Measurements from ENCODE around the gene LHFPL2. TPM values are rescaled to one million over a fixed set of nuclear protein-coding genes. Genes with fewer than 3 reads are reported as not detected.

Gene LHFPL2
- total and polyA plus RNA-seq, 12 donors = 2.4 to 14.9 (median 5.1) TPM

- H3K4me1 ChIP-seq = peaks cover 9 to 43% (median 28%) of the 10 kb centered on the region in 9 donors
- intact Hi-C loops (cut with DNase I) = no loop called here
- TF ChIP-seq CTCF (IDR thresholded peaks at IDR 0.05) = no peak
- peaks cover 0 to 4% (median 0%) of the 10 kb centered on the region in 9 donors for H3K36me3 ChIP-seq
- 91% methylated on average over 3 of the region's 3 CpGs for WGBS, 2 donors
- H3K27me3 ChIP-seq = no peaks in the 10 kb centered on the region
- no peak overlapping the region for H3K4me3 ChIP-seq
- DNase-seq (no peak), ATAC-seq (no peak)
- no peak overlapping the region for H3K27ac ChIP-seq
- no peaks in the 10 kb centered on the region for H3K9me3 ChIP-seq
These were observed 132.9 kb downstream of the LHFPL2 start for GRCh38 chr5:78515670-78516069.

- ATAC-seq (no peak), DNase-seq (no peak)
- Histone ChIP-seq H3K4me3 (no peak overlapping the region), H3K27me3 (no peaks in the 10 kb centered on the region), H3K4me1 (peaks cover 13 to 52% (median 37%) of the 10 kb centered on the region in 9 donors), H3K36me3 (peaks cover 0 to 4% (median 0%) of the 10 kb centered on the region in 9 donors), H3K27ac (no peak overlapping the region), H3K9me3 (no peaks in the 10 kb centered on the region)
- intact Hi-C loops (cut with DNase I) = no loop called here
- 81 to 95% methylated on average over 8 of the region's 8 CpGs for WGBS, 2 donors
- TF ChIP-seq CTCF (IDR thresholded peaks at IDR 0.05) = no peak
These were observed 133.9 kb downstream of the LHFPL2 start for GRCh38 chr5:78514427-78515330.

GRCh38 chr5:78513441-78513840, 135.1 kb downstream of the LHFPL2 start:
- ATAC-seq = no peak
- no peak overlapping the region for H3K4me3 ChIP-seq
- 80 to 82% methylated on average over 6 of the region's 6 CpGs for WGBS, 2 donors
- H3K27ac ChIP-seq = no peak overlapping the region
- H3K27me3 ChIP-seq = no peaks in the 10 kb centered on the region
- DNase-seq = no peak
- H3K36me3 ChIP-seq = peaks cover 0 to 4% (median 0%) of the 10 kb centered on the region in 9 donors
- H3K4me1 ChIP-seq = peaks cover 12 to 50% (median 39%) of the 10 kb centered on the region in 9 donors
- no peak for TF ChIP-seq CTCF (IDR thresholded peaks at IDR 0.05)
- intact Hi-C loops (cut with DNase I) = no loop called here
- H3K9me3 ChIP-seq = no peaks in the 10 kb centered on the region

- Histone ChIP-seq H3K27me3 (no peaks in the 10 kb centered on the region), H3K4me3 (no peak overlapping the region), H3K9me3 (no peaks in the 10 kb centered on the region), H3K4me1 (peaks cover 12 to 57% (median 36%) of the 10 kb centered on the region in 9 donors), H3K36me3 (peaks cover 0 to 4% (median 0%) of the 10 kb centered on the region in 9 donors), H3K27ac (no peak overlapping the region)
- ATAC-seq = no peak
- no peak for TF ChIP-seq CTCF (IDR thresholded peaks at IDR 0.05)
- DNase-seq = no peak
- intact Hi-C loops (cut with DNase I) = no loop called here
- 98 to 99% methylated on average over 3 of the region's 3 CpGs for WGBS, 2 donors
These were observed 136.1 kb downstream of the LHFPL2 start for GRCh38 chr5:78512435-78512834.
